Neural cell (in vitro differentiated cells): ENCODE results near the gene RHO. TPM values are rescaled to one million over a fixed set of nuclear protein-coding genes. Genes with fewer than 3 reads are reported as not detected.

ENCODE experiments used
- H2AFZ ChIP-seq: fragments of 200-600, 300-800 bp; sonication (generic), shearing (Covaris generic); 2 replicates; pipeline ENCODE4 v1.6.0; 2014; ENCODE audit warnings: low read depth, mild to moderate bottlenecking, antibody characterized with exemption, low read length, moderate library complexity
- H3F3A ChIP-seq: fragments of 200-600 bp; shearing (Covaris generic); 2 replicates; pipeline ENCODE4 v1.6.1; 2016; ENCODE audit warnings: mild to moderate bottlenecking, moderate library complexity, mixed read lengths, antibody characterized with exemption, low read length; ENCODE audit not compliant: insufficient read depth, poor library complexity, severe bottlenecking
- H3K27ac ChIP-seq: fragments of 200-600, 300-800 bp; sonication (generic), shearing (Covaris generic); 2 replicates; pipeline ENCODE4 v1.5.1; 2014; ENCODE audit warnings: mild to moderate bottlenecking, low read length, moderate library complexity
- H3K27me3 ChIP-seq: fragments of 300-800, 200-600 bp; sonication (generic), shearing (Covaris generic); 2 replicates; pipeline ENCODE4 v1.6.0; 2014; ENCODE audit warnings: mild to moderate bottlenecking, low read depth, low read length, moderate library complexity; ENCODE audit not compliant: insufficient read depth
- H3K36me3 ChIP-seq: fragments of 300-800, 200-600 bp; sonication (generic), shearing (Covaris generic); 2 replicates; pipeline ENCODE4 v1.5.1; 2014; ENCODE audit warnings: mild to moderate bottlenecking, antibody characterized with exemption, low read length, moderate library complexity; ENCODE audit not compliant: insufficient read depth
- H3K4me2 ChIP-seq: fragments of 300-800, 200-600 bp; sonication (generic), shearing (Covaris generic); 2 replicates; pipeline ENCODE4 v1.6.0; 2014; ENCODE audit warnings: mild to moderate bottlenecking, low read length
- H3K4me3 ChIP-seq: fragments of 300-800, 200-600 bp; sonication (generic), shearing (Covaris generic); 2 replicates; pipeline ENCODE4 v1.5.1; 2014; ENCODE audit warnings: mild to moderate bottlenecking, low read length, moderate library complexity
- H3K79me2 ChIP-seq: fragments of 200-600 bp; shearing (Covaris generic); replicated peaks from 2 replicates; pipeline ENCODE4 v1.6.0; 2014; ENCODE audit warnings: mild to moderate bottlenecking, low read length, moderate library complexity; ENCODE audit not compliant: insufficient read depth
- H3K9ac ChIP-seq: fragments of 300-800, 200-600 bp; sonication (generic), shearing (Covaris generic); 2 replicates; pipeline ENCODE4 v1.6.1; 2016; ENCODE audit warnings: mild to moderate bottlenecking, low read length, mixed read lengths
- H3K9me2 ChIP-seq: fragments of 200-600 bp; shearing (Covaris generic); 2 replicates; pipeline ENCODE4 v1.6.1; 2016; ENCODE audit warnings: mild to moderate bottlenecking, low read length, mixed read lengths; ENCODE audit not compliant: insufficient read depth
- H3K9me3 ChIP-seq: fragments of 200-600, 300-800 bp; sonication (generic), shearing (Covaris generic); 2 replicates; pipeline ENCODE4 v1.6.1; 2016; ENCODE audit warnings: mild to moderate bottlenecking, mixed run types, low read length, moderate library complexity, mixed read lengths
- H4K20me1 ChIP-seq: fragments of 200-600 bp; shearing (Covaris generic); 2 replicates; pipeline ENCODE4 v1.6.1; 2016; ENCODE audit warnings: mild to moderate bottlenecking, mixed run types; ENCODE audit not compliant: insufficient read depth
- EP300 ChIP-seq: fragments of 450-650 bp; conservative IDR thresholded peaks from 2 replicates; pipeline ENCODE4 v1.6.1; 2014; ENCODE audit warnings: antibody characterized with exemption, mild to moderate bottlenecking, moderate library complexity; ENCODE audit not compliant: poor library complexity, severe bottlenecking
- EZH2 ChIP-seq: fragments of 200-600, 300-800 bp; shearing (Covaris generic), sonication (generic); IDR thresholded peaks from 2 replicates; pipeline ENCODE4 v1.6.1; 2014; ENCODE audit warnings: antibody characterized with exemption, low read length, borderline replicate concordance, mild to moderate bottlenecking; ENCODE audit not compliant: insufficient read depth, poor library complexity, severe bottlenecking
- MXI1 ChIP-seq: fragments of 450-650 bp; conservative IDR thresholded peaks from 2 replicates; pipeline ENCODE4 v1.6.1; 2014; ENCODE audit warnings: antibody characterized with exemption, mild to moderate bottlenecking; ENCODE audit not compliant: poor library complexity, severe bottlenecking
- POLR2AphosphoS5 ChIP-seq: IDR thresholded peaks from 2 replicates; pipeline ENCODE4 v1.6.1; 2012
- RAD21 ChIP-seq: fragments of 450-650 bp; conservative IDR thresholded peaks from 2 replicates; pipeline ENCODE4 v1.6.1; 2014; ENCODE audit warnings: antibody characterized with exemption, mild to moderate bottlenecking, moderate library complexity
- SMC3 ChIP-seq: fragments of 450-650 bp; conservative IDR thresholded peaks from 2 replicates; pipeline ENCODE4 v1.6.1; 2014; ENCODE audit warnings: antibody characterized with exemption, mild to moderate bottlenecking, moderate library complexity; ENCODE audit not compliant: poor library complexity
- TAF1 ChIP-seq: IDR thresholded peaks from 2 replicates; pipeline ENCODE4 v1.6.1; 2012; ENCODE audit warnings: low read depth
- polyA plus RNA-seq: library from polyadenylated mRNA; depleted of rRNA; stranded (reverse); fragments of >200 nt; gene quantifications from 2 replicates; pipeline ENCODE4 v1.2.3, GENCODE V29; 2014
- TF ChIP-seq, protein P1 (sequence below): IDR thresholded peaks from 2 replicates; pipeline ENCODE4 v1.6.1; 2012; ENCODE audit warnings: borderline replicate concordance
- TF ChIP-seq, protein P2 (sequence below): fragments of 450-650 bp; IDR thresholded peaks from 2 replicates; pipeline ENCODE4 v1.5.1; 2014; ENCODE audit warnings: antibody characterized with exemption, mild to moderate bottlenecking, moderate library complexity; ENCODE audit not compliant: poor library complexity, severe bottlenecking

The RHO gene
- polyA plus RNA-seq, 1 donor from 2014 or later, result not detected

GRCh38 chr3:129560269-129560787 lies 31.9 kb downstream of the RHO start:
- no peak overlapping the region for H3K4me2 ChIP-seq

GRCh38 chr3:129560911-129561594 lies 32.6 kb downstream of the RHO start:
- H3K9ac ChIP-seq, result no peak overlapping the region
- no peaks in the 10 kb centered on the region for H3K36me3 ChIP-seq
- H3F3A ChIP-seq, result no peaks in the 10 kb centered on the region
- H4K20me1 ChIP-seq, result no peaks in the 10 kb centered on the region
- H2AFZ ChIP-seq, result no peak overlapping the region
- H3K4me3 ChIP-seq, result no peak overlapping the region
- H3K9me2 ChIP-seq, result no peaks in the 10 kb centered on the region
- H3K79me2 ChIP-seq, result no peaks in the 10 kb centered on the region
- no peaks in the 10 kb centered on the region for H3K27me3 ChIP-seq
- no peak overlapping the region for H3K27ac ChIP-seq
- H3K9me3 ChIP-seq, result no peaks in the 10 kb centered on the region
- no peak overlapping the region for H3K4me2 ChIP-seq
- TF ChIP-seq TAF1, result no peak
- TF ChIP-seq, protein P1, sequence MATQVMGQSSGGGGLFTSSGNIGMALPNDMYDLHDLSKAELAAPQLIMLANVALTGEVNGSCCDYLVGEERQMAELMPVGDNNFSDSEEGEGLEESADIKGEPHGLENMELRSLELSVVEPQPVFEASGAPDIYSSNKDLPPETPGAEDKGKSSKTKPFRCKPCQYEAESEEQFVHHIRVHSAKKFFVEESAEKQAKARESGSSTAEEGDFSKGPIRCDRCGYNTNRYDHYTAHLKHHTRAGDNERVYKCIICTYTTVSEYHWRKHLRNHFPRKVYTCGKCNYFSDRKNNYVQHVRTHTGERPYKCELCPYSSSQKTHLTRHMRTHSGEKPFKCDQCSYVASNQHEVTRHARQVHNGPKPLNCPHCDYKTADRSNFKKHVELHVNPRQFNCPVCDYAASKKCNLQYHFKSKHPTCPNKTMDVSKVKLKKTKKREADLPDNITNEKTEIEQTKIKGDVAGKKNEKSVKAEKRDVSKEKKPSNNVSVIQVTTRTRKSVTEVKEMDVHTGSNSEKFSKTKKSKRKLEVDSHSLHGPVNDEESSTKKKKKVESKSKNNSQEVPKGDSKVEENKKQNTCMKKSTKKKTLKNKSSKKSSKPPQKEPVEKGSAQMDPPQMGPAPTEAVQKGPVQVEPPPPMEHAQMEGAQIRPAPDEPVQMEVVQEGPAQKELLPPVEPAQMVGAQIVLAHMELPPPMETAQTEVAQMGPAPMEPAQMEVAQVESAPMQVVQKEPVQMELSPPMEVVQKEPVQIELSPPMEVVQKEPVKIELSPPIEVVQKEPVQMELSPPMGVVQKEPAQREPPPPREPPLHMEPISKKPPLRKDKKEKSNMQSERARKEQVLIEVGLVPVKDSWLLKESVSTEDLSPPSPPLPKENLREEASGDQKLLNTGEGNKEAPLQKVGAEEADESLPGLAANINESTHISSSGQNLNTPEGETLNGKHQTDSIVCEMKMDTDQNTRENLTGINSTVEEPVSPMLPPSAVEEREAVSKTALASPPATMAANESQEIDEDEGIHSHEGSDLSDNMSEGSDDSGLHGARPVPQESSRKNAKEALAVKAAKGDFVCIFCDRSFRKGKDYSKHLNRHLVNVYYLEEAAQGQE, result no peak
- TF ChIP-seq EZH2, result no peak
- TF ChIP-seq, protein P2, sequence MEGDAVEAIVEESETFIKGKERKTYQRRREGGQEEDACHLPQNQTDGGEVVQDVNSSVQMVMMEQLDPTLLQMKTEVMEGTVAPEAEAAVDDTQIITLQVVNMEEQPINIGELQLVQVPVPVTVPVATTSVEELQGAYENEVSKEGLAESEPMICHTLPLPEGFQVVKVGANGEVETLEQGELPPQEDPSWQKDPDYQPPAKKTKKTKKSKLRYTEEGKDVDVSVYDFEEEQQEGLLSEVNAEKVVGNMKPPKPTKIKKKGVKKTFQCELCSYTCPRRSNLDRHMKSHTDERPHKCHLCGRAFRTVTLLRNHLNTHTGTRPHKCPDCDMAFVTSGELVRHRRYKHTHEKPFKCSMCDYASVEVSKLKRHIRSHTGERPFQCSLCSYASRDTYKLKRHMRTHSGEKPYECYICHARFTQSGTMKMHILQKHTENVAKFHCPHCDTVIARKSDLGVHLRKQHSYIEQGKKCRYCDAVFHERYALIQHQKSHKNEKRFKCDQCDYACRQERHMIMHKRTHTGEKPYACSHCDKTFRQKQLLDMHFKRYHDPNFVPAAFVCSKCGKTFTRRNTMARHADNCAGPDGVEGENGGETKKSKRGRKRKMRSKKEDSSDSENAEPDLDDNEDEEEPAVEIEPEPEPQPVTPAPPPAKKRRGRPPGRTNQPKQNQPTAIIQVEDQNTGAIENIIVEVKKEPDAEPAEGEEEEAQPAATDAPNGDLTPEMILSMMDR, result no peak

More at GRCh38 chr3:129560269-129560787, 31.9 kb downstream of the RHO start:
- no peaks in the 10 kb centered on the region for H3K9me3 ChIP-seq
- H3K4me3 ChIP-seq, result no peak overlapping the region
- TF ChIP-seq, protein P2, result no peak
- TF ChIP-seq EP300 (no peak), MXI1 (no peak), RAD21 (no peak), EZH2 (no peak), TAF1 (no peak), POLR2AphosphoS5 (no peak), SMC3 (no peak)
- TF ChIP-seq, protein P1, result no peak
- no peak overlapping the region for H3K9ac ChIP-seq
- H2AFZ ChIP-seq, result no peak overlapping the region
- no peak overlapping the region for H3K27ac ChIP-seq
- H3K79me2 ChIP-seq, result no peaks in the 10 kb centered on the region
- no peaks in the 10 kb centered on the region for H3K27me3 ChIP-seq
- H3K36me3 ChIP-seq, result no peaks in the 10 kb centered on the region
- H3F3A ChIP-seq, result no peaks in the 10 kb centered on the region
- H3K9me2 ChIP-seq, result no peaks in the 10 kb centered on the region
- no peaks in the 10 kb centered on the region for H4K20me1 ChIP-seq
